ENCODE results near the gene CHN1.

The CHN1 gene

GRCh38 chr2:174888146-174888545, 117.0 kb downstream of the CHN1 start:
- no peak overlapping the region for H3K4me3 ChIP-seq (ENCODE audit: low read depth, low read length)
- no peak for TF ChIP-seq CTCF (IDR thresholded peaks at IDR 0.05; ENCODE audit: low read depth, low read length)

GRCh38 chr2:174882416-174882815, 122.8 kb downstream of the CHN1 start:
- TF ChIP-seq CTCF (IDR thresholded peaks at IDR 0.05; ENCODE audit: low read depth, low read length), result no peak
- no peak overlapping the region for H3K4me3 ChIP-seq (ENCODE audit: low read depth, low read length)

GRCh38 chr2:174881678-174882077, 123.5 kb downstream of the CHN1 start:
- no peak overlapping the region for H3K4me3 ChIP-seq (ENCODE audit: low read depth, low read length)
- TF ChIP-seq CTCF (IDR thresholded peaks at IDR 0.05; ENCODE audit: low read depth, low read length), result no peak

GRCh38 chr2:174878537-174879147, 126.5 kb downstream of the CHN1 start:
- H3K4me3 ChIP-seq (ENCODE audit: low read depth, low read length), result peak overlapping the region; percentile 45
- TF ChIP-seq CTCF (IDR thresholded peaks at IDR 0.05; ENCODE audit: low read depth, low read length), result no peak

GRCh38 chr2:174877751-174878150, 127.4 kb downstream of the CHN1 start:
- peak overlapping the region; percentile 45; the same call in 1 of the 2 replicates for H3K4me3 ChIP-seq (ENCODE audit: low read depth, low read length)
- TF ChIP-seq CTCF (IDR thresholded peaks at IDR 0.05; ENCODE audit: low read depth, low read length), result no peak

- no peak for TF ChIP-seq CTCF (IDR thresholded peaks at IDR 0.05; ENCODE audit: low read depth, low read length)
Observed at GRCh38 chr2:174877301-174877700, 127.9 kb downstream of the CHN1 start.

GRCh38 chr2:174874085-174874484, 131.1 kb downstream of the CHN1 start:
- no peak for TF ChIP-seq CTCF (IDR thresholded peaks at IDR 0.05; ENCODE audit: low read depth, low read length)
- no peak overlapping the region for H3K4me3 ChIP-seq (ENCODE audit: low read depth, low read length)

More at GRCh38 chr2:174877301-174877700, 127.9 kb downstream of the CHN1 start:
- H3K4me3 ChIP-seq (ENCODE audit: low read depth, low read length), result no peak overlapping the region
